Activated naive CD4-positive, alpha-beta T cell treated with anti-CD3 and anti-CD28 coated beads for 36 hours (primary cell): ENCODE data around the gene DDR2. TPM values are rescaled to one million over a fixed set of nuclear protein-coding genes. Genes with fewer than 3 reads are reported as not detected.
"Not testable (repeated sequence)": the region's sequence is repeated elsewhere in the genome, so short reads cannot be mapped to it uniquely, and the experiment has no call there.

Experiments used
- CTCF ChIA-PET: fragments of 350-600 bp; sonication (Branson Sonifier 250); formaldehyde crosslinking; loops from one replicate; lab custom pipeline; 2021; ENCODE audit warnings: antibody characterized with exemption; lab: Charles Lee
- DNase-seq: peaks from one replicate; pipeline ENCODE4 v3.0.0-alpha.2; 2020
- H3K27ac Mint-ChIP-seq: one replicate; pipeline ENCODE4 v1.8.0; 2021; ENCODE audit warnings: mild to moderate bottlenecking, mixed read lengths
- H3K27me3 Mint-ChIP-seq: one replicate; pipeline ENCODE4 v1.8.0; 2021; ENCODE audit warnings: low read depth, mixed read lengths
- H3K36me3 Mint-ChIP-seq: one replicate; pipeline ENCODE4 v1.8.0; 2021; ENCODE audit warnings: low read depth, mixed read lengths
- H3K4me1 Mint-ChIP-seq: one replicate; pipeline ENCODE4 v1.8.0; 2021; ENCODE audit warnings: low read depth, mixed read lengths
- H3K4me3 Mint-ChIP-seq: one replicate; pipeline ENCODE4 v1.8.0; 2021; ENCODE audit warnings: mild to moderate bottlenecking, moderate library complexity, mixed read lengths
- H3K9me3 Mint-ChIP-seq: one replicate; pipeline ENCODE4 v1.8.0; 2021; ENCODE audit warnings: mixed read lengths
- intact Hi-C: fragments of 100-400 bp; cut with micrococcal nuclease; formaldehyde crosslinking; loops from one replicate; pipeline ENCODE4 v1.15.1; 2023
- total RNA-seq, 2 experiments: library from RNA; stranded (reverse); gene quantifications; one replicate each; pipeline ENCODE4 v1.2.3, GENCODE V29; 2021

DDR2 gene
- under 1 TPM; 0.26 to 0.40 TPM for total RNA-seq

DNA sequence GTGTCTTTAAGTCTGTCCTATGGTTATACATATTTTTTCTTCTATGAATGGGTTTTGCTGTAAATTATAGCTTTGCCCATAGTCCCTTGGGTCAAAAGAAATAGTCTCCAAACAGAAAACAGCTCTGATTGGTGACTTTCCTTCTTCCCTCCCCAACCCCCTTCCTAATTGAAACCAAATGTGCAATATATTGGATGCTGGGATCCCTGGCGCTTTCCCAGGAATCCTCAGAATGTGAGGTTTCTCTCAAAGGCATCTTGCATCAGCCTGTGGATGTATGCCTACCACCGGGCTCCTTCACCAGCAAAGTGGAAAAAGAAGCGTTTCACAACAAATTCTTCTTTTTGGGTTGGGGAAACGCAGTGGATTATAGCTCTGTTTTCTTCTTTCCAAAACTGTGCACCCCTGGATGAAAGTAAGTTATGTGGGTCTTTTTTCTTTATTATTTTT is at the start of gene DDR2:
TSS of gene DDR2 (plus strand) at position 248 of the 450 bp plus-strand sequence. CDS start 86,600 bp downstream, outside the sequence.
- H3K4me1 Mint-ChIP-seq = no peaks in the 10 kb centered on the region
- CTCF ChIA-PET = interaction anchor here (0.6 kb wide), 1 partner anchor 581 kb away, joined by 3 read pairs; no protein-coding TSS in a partner anchor
- no peaks in the 10 kb centered on the region for H3K36me3 Mint-ChIP-seq
- DNase-seq = no peak
- H3K27me3 Mint-ChIP-seq = peaks cover 3% of the 10 kb centered on the region
- no peaks in the 10 kb centered on the region for H3K9me3 Mint-ChIP-seq
- H3K4me3 Mint-ChIP-seq = no peak within 1 kb of the TSS
- no peak within 1 kb of the TSS for H3K27ac Mint-ChIP-seq
- intact Hi-C loops = no loop called here

DNA sequence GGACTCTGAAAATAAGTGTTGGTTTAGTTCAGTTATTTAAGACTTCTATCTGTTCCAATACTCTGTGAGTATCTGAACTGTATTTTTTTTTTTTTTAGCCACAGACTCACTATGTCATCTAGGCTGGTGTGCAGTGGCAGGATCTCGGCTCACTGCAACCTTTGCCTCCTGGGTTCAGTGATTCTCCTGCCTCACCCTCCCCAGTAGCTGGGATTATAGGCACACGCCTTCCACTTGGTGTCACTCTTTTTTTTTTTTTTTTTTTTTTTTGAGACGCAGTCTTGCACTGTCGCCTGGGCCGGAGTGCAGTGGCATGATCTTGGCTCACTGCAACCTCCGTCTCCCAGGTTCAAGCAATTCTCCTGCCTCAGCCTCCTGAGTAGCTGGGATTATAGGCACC is 49.4 kb upstream of the DDR2 start:
- CTCF ChIA-PET = interaction anchor here (0.7 kb wide), 1 partner anchor 13 kb away, joined by 3 read pairs; no protein-coding TSS in a partner anchor
- intact Hi-C loops, H3K27ac Mint-ChIP-seq, H3K9me3 Mint-ChIP-seq, H3K27me3 Mint-ChIP-seq, H3K4me1 Mint-ChIP-seq, DNase-seq, H3K4me3 Mint-ChIP-seq: not testable (repeated sequence)
- H3K36me3 Mint-ChIP-seq = peaks cover 21% of the 10 kb centered on the region

DNA sequence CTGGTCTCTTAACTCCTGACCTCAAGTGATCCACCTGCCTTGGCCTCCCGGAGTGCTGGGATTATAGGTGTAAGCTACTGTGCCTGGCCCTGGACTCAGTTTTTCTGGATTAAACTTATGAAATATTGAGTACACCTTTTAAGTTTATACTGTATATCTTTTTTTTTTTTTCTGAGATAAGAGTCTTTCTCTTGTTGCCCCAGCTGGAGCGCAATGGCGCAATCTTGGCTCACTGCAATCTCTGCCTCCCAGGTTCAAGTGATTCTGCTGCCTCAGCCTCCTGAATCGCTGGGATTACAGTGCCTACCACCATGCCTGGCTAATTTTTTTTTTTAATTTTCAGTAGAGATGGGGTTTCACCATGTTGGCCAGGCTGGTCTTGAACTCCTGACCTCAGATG is 47.2 kb upstream of the DDR2 start:
- H3K36me3 Mint-ChIP-seq = peaks cover 32% of the 10 kb centered on the region
- intact Hi-C loops = not testable (repeated sequence)
- CTCF ChIA-PET = interaction anchor here (0.6 kb wide), 1 partner anchor 38 kb away, joined by 6 read pairs; no protein-coding TSS in a partner anchor

DNA sequence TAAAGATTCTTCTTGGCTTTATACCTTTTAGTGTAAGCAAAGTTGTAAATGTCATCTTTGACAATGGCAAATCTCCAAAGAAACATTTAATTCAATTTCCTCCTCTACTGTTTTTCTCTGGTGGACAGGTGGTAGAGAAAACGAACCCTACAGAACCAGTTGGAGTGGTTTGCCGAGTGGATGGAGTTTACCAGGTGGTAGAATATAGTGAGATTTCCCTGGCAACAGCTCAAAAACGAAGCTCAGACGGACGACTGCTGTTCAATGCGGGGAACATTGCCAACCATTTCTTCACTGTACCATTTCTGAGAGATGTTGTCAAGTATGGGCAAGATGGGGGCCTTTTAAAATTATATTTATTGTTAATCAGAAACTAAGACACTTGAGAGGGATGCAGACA is 44.9 kb upstream of the DDR2 start:
- H3K4me1 Mint-ChIP-seq = no peaks in the 10 kb centered on the region
- no peak overlapping the region for H3K27ac Mint-ChIP-seq
- H3K36me3 Mint-ChIP-seq = peaks cover 32% of the 10 kb centered on the region
- intact Hi-C loops = no loop called here
- H3K4me3 Mint-ChIP-seq = no peak overlapping the region
- no peaks in the 10 kb centered on the region for H3K9me3 Mint-ChIP-seq
- DNase-seq = no peak
- CTCF ChIA-PET = no interaction called here
- no peaks in the 10 kb centered on the region for H3K27me3 Mint-ChIP-seq

More for the DNA sequence above, 47.2 kb upstream of the DDR2 start:
- H3K9me3 Mint-ChIP-seq, H3K4me1 Mint-ChIP-seq, H3K27ac Mint-ChIP-seq, DNase-seq, H3K27me3 Mint-ChIP-seq, H3K4me3 Mint-ChIP-seq: not testable (repeated sequence)

DNA sequence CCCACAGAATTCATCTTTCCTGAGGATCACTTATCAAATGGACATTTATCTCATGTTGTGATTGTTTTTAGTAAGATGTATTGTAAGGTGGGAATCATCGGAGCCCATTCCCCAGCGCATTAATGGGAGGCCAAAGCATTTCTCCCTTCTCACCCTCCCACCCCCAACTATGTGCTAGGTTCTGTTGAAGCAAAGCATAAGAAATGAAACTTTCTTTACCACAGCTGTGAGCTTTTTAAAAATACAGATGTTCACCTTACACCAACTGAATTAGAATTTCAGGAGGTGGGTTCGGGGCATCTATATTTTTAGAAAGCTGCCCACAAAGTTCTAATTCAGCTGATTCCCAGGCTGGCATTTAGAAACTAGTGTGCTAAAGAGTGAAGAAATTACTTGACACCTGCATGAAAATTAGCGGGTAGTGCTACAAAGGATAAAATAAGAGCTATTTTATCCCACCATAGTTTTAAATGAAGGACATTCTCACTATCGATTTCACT is 44.5 kb upstream of the DDR2 start:
- Mint-ChIP-seq H3K36me3 (peaks cover 36% of the 10 kb centered on the region), H3K4me3 (no peak overlapping the region)
- CTCF ChIA-PET = no interaction called here

DNA sequence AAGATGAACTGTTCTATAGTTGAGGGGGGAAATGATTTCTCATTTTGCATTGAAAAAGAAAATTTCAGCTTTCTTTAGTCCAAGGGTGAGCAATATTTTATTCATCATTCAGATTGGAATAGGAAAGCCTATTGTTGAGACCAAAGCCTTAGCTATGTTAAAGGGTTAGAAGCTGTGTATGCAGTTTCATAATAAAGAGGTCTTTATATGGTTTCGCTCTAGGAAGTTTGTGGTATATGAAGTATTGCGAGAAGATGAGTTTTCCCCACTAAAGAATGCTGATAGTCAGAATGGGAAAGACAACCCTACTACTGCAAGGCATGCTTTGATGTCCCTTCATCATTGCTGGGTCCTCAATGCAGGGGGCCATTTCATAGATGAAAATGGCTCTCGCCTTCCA is 42.2 kb upstream of the DDR2 start:
- H3K27ac Mint-ChIP-seq = no peak overlapping the region
- no peaks in the 10 kb centered on the region for H3K9me3 Mint-ChIP-seq
- CTCF ChIA-PET = interaction anchor here (0.7 kb wide), 2 partner anchors 23 to 169 kb away, joined by 4 to 5 read pairs; no protein-coding TSS in a partner anchor
- intact Hi-C loops = no loop called here
- no peaks in the 10 kb centered on the region for H3K4me1 Mint-ChIP-seq
- peaks cover 34% of the 10 kb centered on the region for H3K36me3 Mint-ChIP-seq
- no peak overlapping the region for H3K4me3 Mint-ChIP-seq
- DNase-seq = no peak
- no peaks in the 10 kb centered on the region for H3K27me3 Mint-ChIP-seq

More for the DNA sequence above, 44.5 kb upstream of the DDR2 start:
- H3K27ac Mint-ChIP-seq = no peak overlapping the region
- no peak for DNase-seq
- no peaks in the 10 kb centered on the region for H3K9me3 Mint-ChIP-seq
- no peaks in the 10 kb centered on the region for H3K4me1 Mint-ChIP-seq
- H3K27me3 Mint-ChIP-seq = no peaks in the 10 kb centered on the region
- intact Hi-C loops = no loop called here

DNA sequence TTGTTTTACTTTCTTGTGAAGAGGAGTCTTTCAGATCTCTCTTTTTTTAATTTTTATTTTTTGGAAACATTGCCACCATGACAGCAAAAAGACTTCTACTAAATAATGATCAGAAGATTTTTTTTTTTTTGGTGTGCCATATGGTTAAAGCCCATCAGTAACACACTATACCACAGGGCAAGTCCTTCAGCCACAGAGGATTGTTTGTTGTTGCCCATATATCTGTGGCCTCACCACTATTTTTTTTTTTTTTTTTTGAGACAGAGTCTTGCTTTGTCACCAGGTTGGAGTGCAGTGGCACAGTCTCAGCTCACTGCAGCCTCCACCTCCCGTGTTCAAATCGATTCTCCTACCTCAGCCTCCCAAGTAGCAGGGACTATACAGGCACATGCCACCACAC is 41.6 kb upstream of the DDR2 start:
- H3K4me1 Mint-ChIP-seq = no peaks in the 10 kb centered on the region
- intact Hi-C loops = no loop called here
- no peaks in the 10 kb centered on the region for H3K27me3 Mint-ChIP-seq
- H3K27ac Mint-ChIP-seq = no peak overlapping the region
- H3K4me3 Mint-ChIP-seq = no peak overlapping the region
- H3K9me3 Mint-ChIP-seq = no peaks in the 10 kb centered on the region
- no peak for DNase-seq
- peaks cover 33% of the 10 kb centered on the region for H3K36me3 Mint-ChIP-seq
- CTCF ChIA-PET = interaction anchor here (0.7 kb wide), 2 partner anchors 12 to 169 kb away, joined by 4 read pairs; no protein-coding TSS in a partner anchor

DNA sequence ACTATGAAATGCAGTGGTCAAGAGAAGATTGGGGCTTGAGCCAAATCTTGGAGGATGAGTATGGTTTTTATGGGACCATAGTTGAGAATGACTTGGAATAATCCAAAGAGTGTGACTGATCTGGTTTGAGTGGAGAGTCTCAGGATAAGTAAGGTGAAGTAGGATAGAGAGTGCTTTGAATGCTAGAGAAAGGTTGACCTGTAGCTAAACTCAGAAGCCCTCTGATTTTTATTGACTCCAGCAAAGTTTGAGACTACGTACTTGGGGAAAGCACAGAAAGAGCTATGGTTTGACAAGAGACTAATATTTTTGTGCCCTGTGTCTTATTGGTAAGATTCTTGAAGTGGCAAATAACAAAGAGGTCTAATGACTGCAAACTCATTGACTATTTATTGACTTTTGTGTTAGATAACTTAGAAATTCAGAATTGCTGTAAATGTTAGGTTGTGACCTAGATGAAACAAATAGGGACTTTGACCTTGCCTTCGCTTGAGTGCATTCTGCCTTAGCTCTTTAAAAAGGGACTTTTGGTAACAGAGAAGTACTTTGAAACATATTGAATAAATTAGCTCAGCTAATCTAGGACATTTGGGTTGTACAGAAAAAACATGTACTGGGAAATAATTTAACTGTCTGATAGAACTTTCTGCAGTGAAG is 35.6 kb upstream of the DDR2 start:
- DNase-seq = no peak
- H3K9me3 Mint-ChIP-seq = no peaks in the 10 kb centered on the region
- no peaks in the 10 kb centered on the region for H3K27me3 Mint-ChIP-seq
- peaks cover 33% of the 10 kb centered on the region for H3K36me3 Mint-ChIP-seq
- no peaks in the 10 kb centered on the region for H3K4me1 Mint-ChIP-seq
- no peak overlapping the region for H3K4me3 Mint-ChIP-seq
- CTCF ChIA-PET = interaction anchor here (1.0 kb wide), 1 partner anchor 391 kb away, joined by 3 read pairs; no protein-coding TSS in a partner anchor
- no peak overlapping the region for H3K27ac Mint-ChIP-seq
- intact Hi-C loops = no loop called here

DNA sequence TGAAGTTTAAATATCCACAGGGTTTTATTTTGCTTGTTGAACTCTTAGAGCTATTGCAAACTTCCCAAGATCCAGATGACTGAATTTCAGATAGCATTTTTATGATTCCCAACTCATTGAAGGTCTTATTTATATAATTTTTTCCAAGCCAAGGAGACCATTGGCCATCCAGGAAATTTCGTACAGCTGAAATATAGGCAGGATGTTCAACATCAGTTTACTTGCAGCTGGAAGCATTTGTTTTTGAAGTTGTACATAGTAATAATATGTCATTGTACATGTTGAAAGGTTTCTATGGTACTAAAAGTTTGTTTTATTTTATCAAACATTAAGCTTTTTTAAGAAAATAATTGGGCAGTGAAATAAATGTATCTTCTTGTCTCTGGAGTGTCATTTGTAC is 32.8 kb upstream of the DDR2 start:
- H3K4me3 Mint-ChIP-seq = no peak overlapping the region
- H3K36me3 Mint-ChIP-seq = peaks cover 30% of the 10 kb centered on the region
- DNase-seq = no peak
- CTCF ChIA-PET = interaction anchor here (1.2 kb wide), 1 partner anchor 15 kb away, joined by 3 read pairs; no protein-coding TSS in a partner anchor
- no peaks in the 10 kb centered on the region for H3K4me1 Mint-ChIP-seq
- intact Hi-C loops = no loop called here
- H3K9me3 Mint-ChIP-seq = no peaks in the 10 kb centered on the region
- no peaks in the 10 kb centered on the region for H3K27me3 Mint-ChIP-seq
- H3K27ac Mint-ChIP-seq = no peak overlapping the region

DNA sequence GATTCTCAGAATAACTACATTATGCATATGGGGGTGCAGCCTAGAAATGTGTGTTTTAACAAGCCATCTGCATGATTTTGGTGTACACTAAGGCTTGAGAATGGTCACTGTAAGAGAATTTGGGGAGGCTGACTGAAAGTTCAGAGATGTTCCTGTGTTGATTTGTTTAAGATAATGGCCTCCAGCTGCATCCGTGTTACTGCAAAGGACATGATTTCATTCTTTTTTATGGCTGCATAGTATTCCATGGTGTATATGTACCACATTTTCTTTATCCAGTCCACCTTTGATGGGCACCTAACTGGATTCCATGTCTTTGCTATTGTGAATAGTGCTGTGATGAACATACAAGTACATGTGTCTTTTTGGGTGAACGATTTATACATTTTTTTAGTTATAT is 29.1 kb upstream of the DDR2 start:
- intact Hi-C loops, H3K27ac Mint-ChIP-seq, H3K4me3 Mint-ChIP-seq, CTCF ChIA-PET, H3K9me3 Mint-ChIP-seq, H3K27me3 Mint-ChIP-seq, H3K4me1 Mint-ChIP-seq, DNase-seq: not testable (repeated sequence)
- peaks cover 27% of the 10 kb centered on the region for H3K36me3 Mint-ChIP-seq

DNA sequence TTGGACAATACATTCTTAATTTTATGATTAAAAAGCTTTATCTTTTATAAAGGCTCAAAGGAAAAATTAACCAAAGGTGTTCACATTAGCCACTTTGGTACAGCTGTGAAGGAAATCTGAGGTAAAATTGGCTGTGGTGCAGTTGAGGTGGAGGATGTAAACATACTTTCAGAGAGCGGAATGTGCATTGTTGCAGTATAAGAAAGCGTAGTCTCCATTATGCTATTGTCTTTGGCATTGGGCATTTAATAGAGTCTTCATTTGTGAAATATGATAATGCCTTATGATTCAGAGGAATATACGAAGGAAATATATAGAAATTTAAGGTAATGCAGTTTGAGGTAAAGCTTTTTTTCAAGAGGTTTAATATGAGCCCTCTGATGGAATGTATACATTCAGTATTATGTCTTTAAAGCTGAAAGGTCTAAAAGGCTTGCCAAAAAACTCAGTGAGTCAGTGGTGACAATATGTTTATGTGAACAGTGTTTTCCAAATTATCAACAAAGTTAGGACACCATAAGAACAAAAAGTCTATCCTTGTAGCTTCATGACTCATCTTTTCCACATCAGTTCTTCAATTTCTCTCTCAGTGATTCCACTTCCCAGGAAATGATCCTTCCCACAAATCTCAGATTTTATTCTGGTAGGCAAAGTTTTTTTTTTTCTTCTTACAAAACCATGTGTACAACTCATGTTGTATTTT is 26.9 kb upstream of the DDR2 start:
- intact Hi-C loops = no loop called here
- Mint-ChIP-seq H3K27me3 (no peaks in the 10 kb centered on the region), H3K27ac (no peak overlapping the region), H3K9me3 (no peaks in the 10 kb centered on the region), H3K36me3 (peaks cover 19% of the 10 kb centered on the region), H3K4me3 (no peak overlapping the region), H3K4me1 (no peaks in the 10 kb centered on the region)
- CTCF ChIA-PET = interaction anchor here (1.0 kb wide), 1 partner anchor 166 kb away, joined by 3 read pairs; no protein-coding TSS in a partner anchor
- no peak for DNase-seq

DNA sequence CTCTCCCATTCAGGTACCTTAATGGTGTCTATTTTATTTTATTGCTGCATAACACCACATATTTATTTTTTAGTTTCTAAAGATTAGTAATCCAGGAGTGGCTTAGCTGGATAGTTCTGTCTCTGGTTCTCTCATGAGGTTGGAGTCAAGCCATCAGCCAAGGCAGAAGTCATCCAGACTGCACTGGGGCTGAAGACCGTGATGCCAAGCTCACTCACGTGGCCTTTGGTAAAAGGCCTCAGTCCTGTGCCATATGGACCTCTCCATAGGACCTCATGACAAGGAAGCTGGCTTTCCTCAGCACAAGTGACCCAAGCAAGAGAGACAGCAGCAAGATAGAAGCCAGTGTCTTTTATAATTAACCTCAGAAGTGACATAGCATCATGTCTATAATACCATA is 23.0 kb upstream of the DDR2 start:
- Mint-ChIP-seq H3K4me1 (no peaks in the 10 kb centered on the region), H3K27me3 (no peaks in the 10 kb centered on the region), H3K9me3 (no peaks in the 10 kb centered on the region), H3K4me3 (no peak overlapping the region), H3K36me3 (peaks cover 2% of the 10 kb centered on the region), H3K27ac (no peak overlapping the region)
- intact Hi-C loops = no loop called here
- CTCF ChIA-PET = no interaction called here
- DNase-seq = no peak
